Psoas muscle (tissue), 8 donors: ENCODE data around the gene TRAF3IP3. TPM values are rescaled to one million over a fixed set of nuclear protein-coding genes. Genes with fewer than 3 reads are reported as not detected.

Source experiments
- ATAC-seq, 4 donors: fragments of 200-7000 bp; cut with Tn5 transposase; one replicate each; pipeline ENCODE4 v1.9.1; 2020; ENCODE audit warnings: moderate library complexity in 3 of 4, mild to moderate bottlenecking in 2 of 4
- DNase-seq, 2 donors: peaks; one replicate each; pipeline ENCODE4 v3.0.0-alpha.2; 2020
- H3K27ac ChIP-seq: fragments of 200-600 bp; one replicate; pipeline ENCODE4 v1.8.0; 2022
- H3K27me3 ChIP-seq, 3 donors: fragments of 200-600 bp in 1 of 3; one replicate each; pipeline versions ENCODE4 v1.6.1 to v1.8.0; 2013 to 2022; ENCODE audit warnings: low read length in 2 of 3, mild to moderate bottlenecking in 2 of 3, moderate library complexity in 1 of 3; ENCODE audit not compliant: insufficient read depth in 3 of 3
- H3K36me3 ChIP-seq, 2 donors: fragments of 200-600 bp in 1 of 2; one replicate each; pipeline versions ENCODE4 v1.6.1 to v1.8.0; 2013 to 2022; ENCODE audit warnings: low read depth in 1 of 2, mild to moderate bottlenecking in 1 of 2, moderate library complexity in 1 of 2; ENCODE audit not compliant: insufficient read depth in 1 of 2
- H3K4me1 ChIP-seq: fragments of 200-600 bp; one replicate; pipeline ENCODE4 v1.8.0; 2022
- H3K4me3 ChIP-seq: fragments of 200-600 bp; one replicate; pipeline ENCODE4 v1.8.0; 2022; ENCODE audit warnings: mild to moderate bottlenecking
- H3K9me3 ChIP-seq: fragments of 200-600 bp; one replicate; pipeline ENCODE4 v1.8.0; 2022
- WGBS, 3 donors: extraction: QIAGEN DNeasy Blood & Tissue Kit; methylation state at CpG; one replicate each; pipeline versions ENCODE4 v1.1.6 to v1.1.7; 2013; 5-methylcytosine and 5-hydroxymethylcytosine counted together
- intact Hi-C, 2 donors: fragments of 100-400 bp; cut with DNase I; formaldehyde crosslinking; loops; one replicate each; pipeline versions ENCODE4 v1.11.0 to v1.14.2; 2022
- polyA plus RNA-seq, 3 donors: library from polyadenylated mRNA; stranded (reverse); fragments of 200-250 nt; gene quantifications; one replicate each; pipeline ENCODE4 v1.2.3, GENCODE V29; 2013
- total RNA-seq, 4 donors: library from RNA; stranded (reverse); fragmentation: NEBNext Ultra II Directional in 2 of 4; extraction: Animal tissue kit (Norgen Biotek cat#: 25700) in 2 of 4; gene quantifications; one replicate each; pipeline versions ENCODE4 v1.2.1 to v1.2.4, GENCODE V29; 2021 to 2023
- TF ChIP-seq, protein P1 (sequence below): fragments of 200-600 bp; IDR thresholded peaks from one replicate; pipeline ENCODE4 v1.8.0; 2022; ENCODE audit warnings: antibody characterized with exemption
- donor health status: healthy with polysubstance abuse.
- donor health status: DM: no; HTN: no; CAD: no; lungs with moderate emphysema.
- donor health status: Bipolar disorder and iron deficiency.
- donor health status: healthy.
- donor health status: DM: yes; HTN: yes; CAD: no.
- donor health status: DM: no; HTN: no; CAD: no.
- donor health status: DM: no; HTN: no; CAD: no.
- donor health status: DM: yes; HTN: yes; CAD: no.

Gene TRAF3IP3
- total and polyA plus RNA-seq, 7 donors = 0.23 to 2.0 (median 0.84) TPM

GRCh38 chr1:209815931-209816341 lies 60.1 kb downstream of the TRAF3IP3 start:
- ATAC-seq (no peak), DNase-seq (no peak)
- Histone ChIP-seq H3K9me3 (no peaks in the 10 kb centered on the region), H3K4me3 (no peak overlapping the region), H3K27ac (no peak overlapping the region), H3K27me3 (peaks cover 0 to 21% (median 0%) of the 10 kb centered on the region in 3 donors), H3K4me1 (no peaks in the 10 kb centered on the region), H3K36me3 (no peaks in the 10 kb centered on the region)
- intact Hi-C loops = no loop called here
- TF ChIP-seq, protein P1, sequence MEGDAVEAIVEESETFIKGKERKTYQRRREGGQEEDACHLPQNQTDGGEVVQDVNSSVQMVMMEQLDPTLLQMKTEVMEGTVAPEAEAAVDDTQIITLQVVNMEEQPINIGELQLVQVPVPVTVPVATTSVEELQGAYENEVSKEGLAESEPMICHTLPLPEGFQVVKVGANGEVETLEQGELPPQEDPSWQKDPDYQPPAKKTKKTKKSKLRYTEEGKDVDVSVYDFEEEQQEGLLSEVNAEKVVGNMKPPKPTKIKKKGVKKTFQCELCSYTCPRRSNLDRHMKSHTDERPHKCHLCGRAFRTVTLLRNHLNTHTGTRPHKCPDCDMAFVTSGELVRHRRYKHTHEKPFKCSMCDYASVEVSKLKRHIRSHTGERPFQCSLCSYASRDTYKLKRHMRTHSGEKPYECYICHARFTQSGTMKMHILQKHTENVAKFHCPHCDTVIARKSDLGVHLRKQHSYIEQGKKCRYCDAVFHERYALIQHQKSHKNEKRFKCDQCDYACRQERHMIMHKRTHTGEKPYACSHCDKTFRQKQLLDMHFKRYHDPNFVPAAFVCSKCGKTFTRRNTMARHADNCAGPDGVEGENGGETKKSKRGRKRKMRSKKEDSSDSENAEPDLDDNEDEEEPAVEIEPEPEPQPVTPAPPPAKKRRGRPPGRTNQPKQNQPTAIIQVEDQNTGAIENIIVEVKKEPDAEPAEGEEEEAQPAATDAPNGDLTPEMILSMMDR = no peak
- WGBS, 3 donors = 61 to 80% (median 74%) methylated on average over 6 of the region's 6 CpGs

DNA sequence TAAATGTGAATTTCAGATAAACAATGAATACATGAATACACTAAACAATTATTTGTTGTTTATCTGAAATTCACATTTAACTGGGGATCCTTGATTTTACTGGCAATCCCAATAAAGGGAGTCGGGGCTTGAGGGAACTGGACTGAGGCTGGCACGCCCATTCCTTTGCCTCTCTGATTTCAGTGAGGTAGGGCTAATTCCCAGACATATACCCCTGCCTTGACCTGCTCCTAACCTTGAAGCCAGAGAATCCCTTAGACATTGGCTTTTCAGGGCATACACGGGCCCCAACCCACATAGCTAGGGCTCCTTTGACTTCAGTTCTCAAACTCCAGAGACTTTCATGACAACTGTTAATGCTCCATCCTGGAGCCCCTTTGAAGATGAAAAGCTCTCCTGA lies 61.1 kb downstream of the TRAF3IP3 start:
- H3K9me3 ChIP-seq = no peaks in the 10 kb centered on the region
- no peak overlapping the region for H3K27ac ChIP-seq
- no peaks in the 10 kb centered on the region for H3K4me1 ChIP-seq
- no peak for ATAC-seq
- TF ChIP-seq, protein P1 = no peak
- intact Hi-C loops = no loop called here
- DNase-seq = no peak
- no peak overlapping the region for H3K4me3 ChIP-seq
- H3K27me3 ChIP-seq = peaks cover 0 to 31% (median 2%) of the 10 kb centered on the region in 3 donors
- no peaks in the 10 kb centered on the region for H3K36me3 ChIP-seq
- 56 to 73% (median 62%) methylated on average over 3 of the region's 3 CpGs for WGBS, 3 donors

DNA sequence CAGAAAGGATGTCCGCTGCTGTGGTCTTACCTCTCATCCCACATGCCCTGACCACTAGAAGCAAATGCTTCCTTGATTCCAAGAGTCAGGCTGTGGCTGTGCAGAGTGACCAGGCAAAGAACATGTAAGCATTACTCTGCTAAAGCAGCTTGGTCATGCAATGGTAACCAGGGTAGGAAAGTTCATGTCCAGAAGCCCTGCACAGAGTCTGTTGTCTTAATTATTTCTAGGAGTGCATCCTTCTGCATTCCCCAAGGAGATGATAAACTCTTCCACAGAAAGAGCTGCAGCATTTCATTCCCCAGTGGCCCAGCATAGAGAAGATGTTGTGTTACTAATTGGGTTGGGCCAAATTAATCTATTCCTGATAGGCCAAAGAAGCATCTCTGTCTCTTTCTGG lies 61.8 kb downstream of the TRAF3IP3 start:
- DNase-seq (no peak), ATAC-seq (no peak)
- Histone ChIP-seq H3K36me3 (no peaks in the 10 kb centered on the region), H3K9me3 (no peaks in the 10 kb centered on the region), H3K27ac (no peak overlapping the region), H3K4me1 (no peaks in the 10 kb centered on the region), H3K27me3 (peaks cover 0 to 35% (median 2%) of the 10 kb centered on the region in 3 donors), H3K4me3 (no peak overlapping the region)
- 75 to 85% (median 78%) methylated on average over 1 of the region's 1 CpG for WGBS, 3 donors
- TF ChIP-seq, protein P1 = no peak
- intact Hi-C loops = no loop called here

- 24 to 56% (median 38%) methylated on average over 1 of the region's 1 CpG for WGBS, 3 donors
- H3K27me3 ChIP-seq = peaks cover 0 to 35% (median 2%) of the 10 kb centered on the region in 3 donors
- no peak overlapping the region for H3K4me3 ChIP-seq
- H3K36me3 ChIP-seq = no peaks in the 10 kb centered on the region
- TF ChIP-seq, protein P1 = no peak
- intact Hi-C loops = no loop called here
- H3K27ac ChIP-seq = no peak overlapping the region
- no peak for DNase-seq
- no peak for ATAC-seq
- no peaks in the 10 kb centered on the region for H3K4me1 ChIP-seq
- H3K9me3 ChIP-seq = no peaks in the 10 kb centered on the region
These were observed 63.2 kb downstream of the TRAF3IP3 start for GRCh38 chr1:209819058-209819457.

DNA sequence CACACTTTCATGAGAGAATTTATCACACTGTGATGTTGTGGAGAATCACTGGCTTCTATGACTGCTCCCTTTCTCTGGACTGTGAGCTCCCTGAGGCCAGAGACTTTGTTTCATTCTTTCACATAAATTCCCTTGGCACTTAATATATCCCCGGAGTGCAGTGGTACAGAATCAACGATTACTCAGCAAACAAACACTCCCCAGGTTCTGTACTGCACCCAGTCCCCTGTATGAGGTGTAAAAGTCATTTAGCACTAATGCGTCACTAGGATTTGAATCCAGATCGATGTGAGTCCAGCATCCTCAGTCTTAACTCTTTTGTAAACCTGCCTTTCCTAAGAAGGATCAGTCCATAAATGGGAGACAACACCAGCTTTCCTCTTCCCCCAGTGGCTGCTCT lies 65.1 kb downstream of the TRAF3IP3 start:
- Histone ChIP-seq H3K9me3 (no peaks in the 10 kb centered on the region), H3K4me3 (no peak overlapping the region), H3K27me3 (peaks cover 0 to 39% (median 2%) of the 10 kb centered on the region in 3 donors), H3K36me3 (no peaks in the 10 kb centered on the region), H3K27ac (no peak overlapping the region), H3K4me1 (no peaks in the 10 kb centered on the region)
- no peak for DNase-seq
- TF ChIP-seq, protein P1 = no peak
- 43 to 52% (median 45%) methylated on average over 4 of the region's 4 CpGs for WGBS, 3 donors
- intact Hi-C loops = no loop called here
- ATAC-seq = no peak
